ENCODE results near the gene PNPLA1.

PNPLA1 gene, protein sequence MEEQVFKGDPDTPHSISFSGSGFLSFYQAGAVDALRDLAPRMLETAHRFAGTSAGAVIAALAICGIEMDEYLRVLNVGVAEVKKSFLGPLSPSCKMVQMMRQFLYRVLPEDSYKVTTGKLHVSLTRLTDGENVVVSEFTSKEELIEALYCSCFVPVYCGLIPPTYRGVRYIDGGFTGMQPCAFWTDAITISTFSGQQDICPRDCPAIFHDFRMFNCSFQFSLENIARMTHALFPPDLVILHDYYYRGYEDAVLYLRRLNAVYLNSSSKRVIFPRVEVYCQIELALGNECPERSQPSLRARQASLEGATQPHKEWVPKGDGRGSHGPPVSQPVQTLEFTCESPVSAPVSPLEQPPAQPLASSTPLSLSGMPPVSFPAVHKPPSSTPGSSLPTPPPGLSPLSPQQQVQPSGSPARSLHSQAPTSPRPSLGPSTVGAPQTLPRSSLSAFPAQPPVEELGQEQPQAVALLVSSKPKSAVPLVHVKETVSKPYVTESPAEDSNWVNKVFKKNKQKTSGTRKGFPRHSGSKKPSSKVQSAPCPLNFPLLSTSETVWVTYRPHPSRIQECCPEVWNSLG

DNA sequence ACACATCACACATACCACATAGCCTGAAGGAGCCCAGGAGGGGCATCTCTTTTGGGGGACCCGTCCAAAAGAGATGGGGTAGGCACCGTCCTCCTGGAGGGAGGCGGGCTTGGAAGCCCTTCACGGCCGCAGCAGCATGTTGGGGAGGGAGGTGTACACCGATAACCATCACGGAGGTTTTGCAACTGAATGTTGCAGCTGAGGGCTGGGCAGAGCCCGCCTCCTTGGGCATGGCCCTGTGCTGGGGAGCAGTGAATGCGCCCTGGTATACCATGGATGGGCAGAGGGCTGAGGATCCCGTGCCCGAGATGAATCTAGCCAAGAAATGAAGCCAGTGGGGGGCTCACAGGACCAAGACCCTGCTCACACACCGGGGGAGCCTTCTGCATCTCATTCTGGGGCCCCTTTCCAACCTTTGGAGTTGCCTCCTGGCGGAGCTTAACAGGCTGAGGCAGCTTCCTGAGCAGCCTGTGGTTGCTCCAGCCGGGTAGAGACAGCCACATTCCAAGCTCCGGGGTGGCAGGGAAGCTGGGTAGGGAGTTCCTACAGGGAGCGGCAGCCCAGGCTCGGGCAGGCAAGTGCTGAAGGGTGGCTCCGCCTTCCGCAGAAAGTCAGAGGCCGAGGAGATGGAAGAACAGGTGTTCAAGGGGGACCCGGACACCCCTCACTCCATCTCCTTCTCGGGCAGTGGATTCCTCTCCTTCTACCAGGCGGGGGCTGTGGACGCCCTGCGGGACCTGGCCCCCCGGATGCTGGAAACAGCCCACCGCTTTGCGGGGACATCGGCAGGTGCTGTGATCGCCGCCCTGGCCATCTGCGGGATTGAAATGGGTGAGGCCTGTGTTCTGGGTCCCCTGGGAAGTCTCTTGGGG lies at the start of gene PNPLA1:
Gene PNPLA1, plus strand, starts transcription at position 227 of the 872 bp plus-strand sequence. Its CDS starts 400 bp downstream, at position 627.
- TF ChIP-seq, protein P1, sequence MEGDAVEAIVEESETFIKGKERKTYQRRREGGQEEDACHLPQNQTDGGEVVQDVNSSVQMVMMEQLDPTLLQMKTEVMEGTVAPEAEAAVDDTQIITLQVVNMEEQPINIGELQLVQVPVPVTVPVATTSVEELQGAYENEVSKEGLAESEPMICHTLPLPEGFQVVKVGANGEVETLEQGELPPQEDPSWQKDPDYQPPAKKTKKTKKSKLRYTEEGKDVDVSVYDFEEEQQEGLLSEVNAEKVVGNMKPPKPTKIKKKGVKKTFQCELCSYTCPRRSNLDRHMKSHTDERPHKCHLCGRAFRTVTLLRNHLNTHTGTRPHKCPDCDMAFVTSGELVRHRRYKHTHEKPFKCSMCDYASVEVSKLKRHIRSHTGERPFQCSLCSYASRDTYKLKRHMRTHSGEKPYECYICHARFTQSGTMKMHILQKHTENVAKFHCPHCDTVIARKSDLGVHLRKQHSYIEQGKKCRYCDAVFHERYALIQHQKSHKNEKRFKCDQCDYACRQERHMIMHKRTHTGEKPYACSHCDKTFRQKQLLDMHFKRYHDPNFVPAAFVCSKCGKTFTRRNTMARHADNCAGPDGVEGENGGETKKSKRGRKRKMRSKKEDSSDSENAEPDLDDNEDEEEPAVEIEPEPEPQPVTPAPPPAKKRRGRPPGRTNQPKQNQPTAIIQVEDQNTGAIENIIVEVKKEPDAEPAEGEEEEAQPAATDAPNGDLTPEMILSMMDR (IDR thresholded peaks at IDR 0.05; ENCODE audit: low read depth, low read length) = no peak
- H3K4me3 ChIP-seq (ENCODE audit: low read depth, low read length) = no peak within 1 kb of the TSS

DNA sequence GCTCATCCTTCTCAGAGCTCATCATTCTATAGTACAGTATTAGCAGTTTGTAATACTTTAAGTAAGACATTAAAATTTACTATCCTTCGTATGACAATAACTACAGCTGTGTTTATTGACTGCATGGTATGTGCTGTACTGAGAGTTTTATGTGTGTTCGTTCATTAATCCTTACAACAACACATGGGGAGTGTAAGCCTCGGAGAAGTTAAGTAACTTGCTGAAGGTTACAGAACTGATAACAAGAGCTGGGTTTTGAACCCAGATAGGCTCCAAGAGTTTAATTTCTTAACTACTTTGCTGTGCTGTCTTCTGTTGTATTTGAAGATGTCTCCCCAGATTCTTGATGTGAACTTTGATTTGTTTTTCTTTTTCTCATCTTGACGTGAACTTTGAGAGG lies 49.6 kb upstream of the PNPLA1 start:
- TF ChIP-seq, protein P1 (IDR thresholded peaks at IDR 0.05; ENCODE audit: low read depth, low read length) = no peak

DNA sequence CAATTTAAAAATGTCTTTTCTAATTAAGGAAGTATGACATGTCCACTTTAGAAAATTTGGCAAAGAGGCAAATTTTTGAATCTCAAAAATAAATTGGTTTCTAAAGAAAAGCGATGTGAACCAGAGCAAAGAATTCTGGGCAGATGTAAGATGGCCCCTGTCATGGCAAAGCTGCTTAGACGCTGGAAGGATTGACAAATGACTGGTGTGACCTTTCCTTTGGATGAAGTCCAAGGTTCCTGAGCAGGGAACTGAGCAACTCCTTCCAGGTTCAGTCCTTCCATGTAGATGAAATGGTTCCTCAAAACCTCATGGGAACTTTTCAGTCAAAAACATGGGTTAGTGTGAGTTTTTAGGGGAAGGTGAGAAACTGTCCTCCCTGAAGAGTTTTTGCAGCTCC lies 48.2 kb upstream of the PNPLA1 start:
- TF ChIP-seq, protein P1 (IDR thresholded peaks at IDR 0.05; ENCODE audit: low read depth, low read length) = no peak
- H3K4me3 ChIP-seq (ENCODE audit: low read depth, low read length) = no peak overlapping the region

More for the DNA sequence above, 49.6 kb upstream of the PNPLA1 start:
- H3K4me3 ChIP-seq (ENCODE audit: low read depth, low read length) = no peak overlapping the region

DNA sequence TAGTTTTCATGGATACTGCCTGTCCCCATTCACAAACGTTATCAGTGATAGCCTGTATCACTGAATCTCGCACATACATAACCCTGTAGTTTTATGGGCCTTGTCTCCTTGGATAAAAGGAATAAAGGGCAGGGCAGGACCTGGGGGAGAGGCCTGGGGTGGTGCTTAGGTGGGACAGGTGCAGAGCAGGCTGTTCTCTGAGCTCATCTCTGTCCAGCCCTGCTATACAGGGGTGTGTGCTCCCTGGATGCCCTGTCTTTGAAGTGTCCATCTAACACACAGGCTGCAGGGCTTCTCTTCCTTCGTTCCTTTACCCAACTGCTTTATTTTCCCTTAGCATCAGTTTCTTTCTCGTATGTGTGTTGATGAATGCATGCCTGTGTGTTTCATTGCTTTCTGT lies 46.9 kb upstream of the PNPLA1 start:
- no peak overlapping the region for H3K4me3 ChIP-seq (ENCODE audit: low read depth, low read length)
- TF ChIP-seq, protein P1 (IDR thresholded peaks at IDR 0.05; ENCODE audit: low read depth, low read length) = no peak

DNA sequence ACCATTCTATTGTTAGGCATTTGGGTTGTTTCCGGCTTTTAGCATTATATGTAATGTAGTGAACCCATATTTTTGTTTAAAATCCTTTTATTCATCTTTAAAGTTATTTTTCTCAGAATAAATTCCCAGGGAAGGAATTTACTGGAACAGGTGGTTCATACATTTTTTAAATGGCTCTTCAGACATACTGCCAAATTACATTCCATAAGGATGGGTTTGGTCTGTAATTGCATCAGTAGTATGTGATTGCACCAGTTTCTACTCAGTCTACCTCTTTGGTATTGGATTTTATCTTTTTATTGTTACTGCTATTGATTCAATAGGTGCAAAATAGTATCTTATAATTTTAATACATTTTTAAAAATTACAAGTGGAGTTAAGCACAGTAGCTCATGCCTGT lies 46.2 kb upstream of the PNPLA1 start:
- TF ChIP-seq, protein P1 (IDR thresholded peaks at IDR 0.05; ENCODE audit: low read depth, low read length) = no peak
- H3K4me3 ChIP-seq (ENCODE audit: low read depth, low read length) = no peak overlapping the region

DNA sequence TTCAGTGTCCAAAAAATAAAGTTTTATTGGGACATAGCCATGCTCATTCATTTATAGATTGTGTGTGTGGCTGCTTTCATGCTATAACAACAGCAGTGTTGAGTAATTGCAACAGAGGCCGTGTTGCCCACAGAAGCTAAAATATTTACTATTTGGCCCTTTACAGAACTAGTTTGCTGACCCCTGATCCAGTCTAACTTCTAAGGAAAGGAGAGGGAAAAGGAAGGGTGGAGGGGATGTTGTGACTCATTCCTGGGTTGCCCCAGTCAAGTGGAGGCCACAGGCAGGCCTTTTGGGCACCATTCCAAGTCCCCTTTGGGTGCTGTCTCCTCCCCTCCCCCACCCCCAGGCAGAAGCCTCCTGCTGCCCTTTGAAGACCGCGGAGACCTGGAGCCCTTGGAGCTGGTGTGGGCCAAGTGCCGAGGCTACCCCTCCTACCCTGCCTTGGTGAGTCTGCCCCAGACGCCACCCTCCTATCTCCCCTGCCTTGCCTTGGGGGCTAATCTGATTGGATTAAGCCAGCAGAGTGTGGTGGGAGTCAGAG lies 44.9 kb upstream of the PNPLA1 start:
- TF ChIP-seq, protein P1 (IDR thresholded peaks at IDR 0.05; ENCODE audit: low read depth, low read length) = no peak
- no peak overlapping the region for H3K4me3 ChIP-seq (ENCODE audit: low read depth, low read length)

Data from WI38 (cell line).